Loucy (cell line): ENCODE results near the gene MTFR1L.

Source experiments
- CTCF ChIP-seq: fragments of 200-600 bp; sonication (generic); conservative IDR thresholded peaks from 2 replicates; pipeline ENCODE4 v1.5.1; 2014; ENCODE audit warnings: mild to moderate bottlenecking, antibody characterized with exemption, low read length
- EZH2phosphoT487 ChIP-seq: fragments of 200-600 bp; IDR thresholded peaks from 2 replicates; pipeline ENCODE4 v1.6.1; 2018; ENCODE audit warnings: antibody characterized with exemption, mild to moderate bottlenecking, moderate library complexity, borderline replicate concordance

GRCh38 chr1:25808481-25809244 is 11.1 kb upstream of the MTFR1L start:
- TF ChIP-seq CTCF (no peak), EZH2phosphoT487 (no peak)
